Measurements from ENCODE around the gene FADS1.

Gene FADS1

DNA sequence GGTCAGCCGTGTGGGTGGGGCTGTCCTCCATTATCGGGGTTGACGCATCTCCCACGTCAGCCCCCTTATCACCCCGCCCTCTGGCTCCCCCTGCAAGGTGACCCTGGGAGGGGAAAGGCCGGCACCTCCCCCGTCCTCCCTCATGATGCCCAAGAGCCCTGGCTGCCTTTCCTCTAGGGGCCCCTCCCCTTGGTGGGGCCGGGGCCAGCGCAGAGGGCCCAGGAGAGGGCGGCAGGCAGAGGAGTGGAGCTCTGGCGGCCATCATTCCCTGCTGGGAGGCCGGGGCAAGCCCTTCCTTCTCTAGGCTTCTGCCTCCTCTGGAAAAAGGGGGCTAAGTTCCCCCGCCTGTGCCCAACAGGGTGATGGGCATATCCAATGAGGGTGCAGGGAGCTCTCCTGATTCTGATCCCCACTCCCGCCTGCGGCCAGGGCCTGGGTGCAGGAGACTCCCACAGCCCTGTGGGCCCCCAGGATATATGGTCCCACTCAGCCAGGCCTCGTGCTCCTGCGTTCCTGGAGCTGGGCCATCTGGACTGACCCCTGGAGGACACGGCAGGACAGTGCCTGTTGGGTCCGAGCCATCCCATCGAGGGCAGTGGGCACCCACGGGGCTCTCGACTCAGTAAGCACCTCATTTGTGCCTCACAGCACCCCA, 52.1 kb downstream of the FADS1 start:
- H3K4me3 ChIP-seq (ENCODE audit: low read depth, low read length), result no peak overlapping the region
- TF ChIP-seq CTCF (IDR thresholded peaks at IDR 0.05; ENCODE audit: borderline replicate concordance, insufficient read depth, low read depth, low read length), result no peak

- no peak overlapping the region for H3K4me3 ChIP-seq (ENCODE audit: low read depth, low read length)
- TF ChIP-seq CTCF (IDR thresholded peaks at IDR 0.05; ENCODE audit: borderline replicate concordance, insufficient read depth, low read depth, low read length), result no peak
Measured at GRCh38 chr11:61763930-61764605, 52.7 kb downstream of the FADS1 start.

GRCh38 chr11:61762798-61763197, 54.0 kb downstream of the FADS1 start:
- no peak for TF ChIP-seq CTCF (IDR thresholded peaks at IDR 0.05; ENCODE audit: borderline replicate concordance, insufficient read depth, low read depth, low read length)

DNA sequence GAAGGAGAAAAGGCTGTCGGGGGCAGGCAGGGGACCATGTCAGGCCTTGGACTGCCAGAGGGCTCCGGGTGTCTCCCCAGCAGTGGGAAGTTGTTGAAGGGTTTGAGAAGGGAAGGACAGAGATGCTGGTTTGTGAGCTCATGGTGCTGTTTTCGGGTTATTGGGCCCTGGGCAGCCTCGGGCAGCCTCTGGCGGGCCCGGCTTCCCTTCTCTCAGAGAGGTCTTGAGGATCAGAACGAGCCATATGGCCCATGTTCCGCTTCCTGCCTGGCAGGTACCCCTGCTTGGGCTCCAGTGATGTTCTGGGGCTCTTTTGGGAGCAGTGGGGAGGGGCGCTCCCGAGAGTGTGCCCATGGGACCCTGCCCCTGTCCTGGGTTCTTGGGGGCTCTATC, 54.6 kb downstream of the FADS1 start:
- no peak overlapping the region for H3K4me3 ChIP-seq (ENCODE audit: low read depth, low read length)
- TF ChIP-seq CTCF (IDR thresholded peaks at IDR 0.05; ENCODE audit: borderline replicate concordance, insufficient read depth, low read depth, low read length), result no peak

More at GRCh38 chr11:61762798-61763197, 54.0 kb downstream of the FADS1 start:
- no peak overlapping the region for H3K4me3 ChIP-seq (ENCODE audit: low read depth, low read length)

DNA sequence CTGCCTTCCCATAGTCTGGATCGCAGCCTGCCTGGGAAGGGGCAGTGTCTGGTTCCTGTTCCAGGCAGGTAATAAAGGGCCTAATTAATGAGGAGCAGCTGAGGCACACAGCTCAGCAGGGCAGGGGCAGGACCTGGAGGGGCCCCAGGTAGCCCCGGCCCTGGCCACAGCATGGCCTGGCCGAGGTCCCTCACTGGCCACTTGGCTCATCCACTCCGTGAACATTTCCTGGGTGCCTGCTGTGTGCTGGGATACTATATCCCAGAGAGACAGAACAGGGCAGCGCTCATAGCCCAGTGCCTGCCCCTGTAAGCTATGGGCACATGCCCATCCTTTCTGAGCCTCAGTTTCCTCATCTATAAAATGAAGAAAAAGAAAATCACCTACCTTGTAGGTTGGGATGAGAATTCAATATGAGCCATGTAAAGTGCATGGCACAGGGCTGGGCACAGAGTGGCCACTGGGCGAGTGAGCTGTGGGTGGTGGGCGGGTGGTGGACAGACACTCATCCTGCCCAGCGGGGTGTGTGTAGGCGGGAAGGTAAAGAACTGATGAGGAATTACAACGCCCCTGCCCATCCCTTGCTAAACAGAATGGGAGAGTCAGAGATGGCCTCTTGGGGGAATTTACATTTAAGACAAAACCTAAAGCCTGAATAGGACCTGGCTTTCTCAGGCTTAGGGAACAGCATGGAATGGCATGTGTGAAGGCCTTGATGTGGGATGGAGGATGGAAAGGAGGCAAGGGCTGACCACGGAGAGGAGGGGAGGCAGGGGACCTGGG, 55.2 kb downstream of the FADS1 start:
- no peak for TF ChIP-seq CTCF (IDR thresholded peaks at IDR 0.05; ENCODE audit: borderline replicate concordance, insufficient read depth, low read depth, low read length)
- H3K4me3 ChIP-seq (ENCODE audit: low read depth, low read length), result no peak overlapping the region

DNA sequence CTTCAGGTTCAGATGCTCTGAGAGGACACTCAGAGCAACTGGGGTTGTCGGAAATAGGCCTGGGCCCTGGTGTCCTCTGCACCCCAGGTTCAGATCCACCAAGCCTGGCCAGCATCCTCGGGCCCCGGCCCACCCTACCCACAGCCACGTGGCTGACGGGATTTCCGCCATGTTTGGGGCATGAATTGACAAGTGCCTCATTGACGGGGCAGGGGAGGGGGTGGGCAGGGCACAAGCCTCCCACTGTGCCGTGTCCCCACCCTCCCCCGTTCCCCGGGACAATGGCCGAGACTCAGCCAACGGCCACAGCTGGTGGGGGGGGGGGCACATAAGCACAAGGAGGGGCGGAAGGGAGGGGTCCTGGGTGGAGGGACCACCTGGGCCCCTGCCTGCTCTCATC, 55.9 kb downstream of the FADS1 start:
- TF ChIP-seq CTCF (IDR thresholded peaks at IDR 0.05; ENCODE audit: borderline replicate concordance, insufficient read depth, low read depth, low read length), result no peak
- no peak overlapping the region for H3K4me3 ChIP-seq (ENCODE audit: low read depth, low read length)
